Limb (tissue), 2 donors: ENCODE measurements around the gene ICE2.

Experiments
- DNase-seq, 2 donors: peaks; one replicate each; pipeline ENCODE4 v3.0.0-alpha.2; 2016; ENCODE audit errors: extremely low spot score in 2 of 2

ICE2 gene

DNA sequence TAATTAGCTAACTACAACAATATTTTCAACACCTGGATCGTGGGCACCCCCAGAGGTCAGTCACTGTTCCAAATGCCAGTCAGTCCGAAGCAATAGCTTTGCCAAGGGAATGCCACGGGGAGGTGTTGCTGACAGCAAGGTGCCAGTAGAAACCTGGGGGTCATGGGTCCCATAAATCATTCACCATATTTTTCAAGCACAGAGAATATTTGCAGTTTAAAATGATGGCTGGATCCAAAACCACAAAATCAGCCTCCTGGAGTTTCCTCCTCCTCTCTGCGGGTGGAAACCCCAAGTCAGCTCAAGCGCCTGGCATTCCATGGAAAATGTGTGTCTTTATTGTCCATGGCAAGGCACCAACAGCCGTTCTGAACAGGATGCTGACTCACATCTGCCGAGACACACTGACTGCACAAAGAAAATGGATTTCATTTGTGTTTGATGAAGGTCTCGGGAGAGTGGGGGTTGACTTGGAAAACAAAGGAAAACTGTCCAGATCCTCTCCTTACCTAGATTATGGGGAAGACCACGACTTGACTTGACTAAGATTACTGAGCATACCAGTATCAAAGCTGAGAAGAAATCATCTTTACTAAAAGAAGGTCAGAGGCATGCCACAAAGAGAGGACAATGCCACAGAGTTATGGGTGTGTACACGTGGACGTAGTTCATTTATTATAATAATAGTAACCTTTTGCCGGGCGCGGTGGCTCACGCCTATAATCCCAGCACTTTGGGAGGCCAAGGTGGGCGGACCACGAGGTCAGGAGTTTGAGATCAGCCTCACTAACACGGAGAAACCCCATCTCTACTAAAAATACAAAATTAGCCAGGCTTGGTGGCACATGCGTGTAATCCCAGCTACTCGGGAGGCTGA, 107.5 kb downstream of the ICE2 start:
- DNase-seq, result peak; percentile 75 to 82

DNA sequence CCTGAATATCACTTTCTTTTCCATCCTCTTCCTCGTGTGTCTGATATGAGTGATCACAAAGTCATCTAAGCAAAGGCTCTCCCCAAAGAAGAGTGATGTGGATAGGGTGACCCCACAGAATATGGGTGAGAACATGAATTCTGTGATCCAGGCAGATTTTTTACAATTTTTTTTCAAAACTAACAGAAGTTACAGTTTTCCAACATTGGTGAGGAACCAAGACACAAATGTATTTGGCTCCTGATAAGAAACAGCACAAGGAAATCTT, 108.1 kb downstream of the ICE2 start:
- DNase-seq, result no peak

DNA sequence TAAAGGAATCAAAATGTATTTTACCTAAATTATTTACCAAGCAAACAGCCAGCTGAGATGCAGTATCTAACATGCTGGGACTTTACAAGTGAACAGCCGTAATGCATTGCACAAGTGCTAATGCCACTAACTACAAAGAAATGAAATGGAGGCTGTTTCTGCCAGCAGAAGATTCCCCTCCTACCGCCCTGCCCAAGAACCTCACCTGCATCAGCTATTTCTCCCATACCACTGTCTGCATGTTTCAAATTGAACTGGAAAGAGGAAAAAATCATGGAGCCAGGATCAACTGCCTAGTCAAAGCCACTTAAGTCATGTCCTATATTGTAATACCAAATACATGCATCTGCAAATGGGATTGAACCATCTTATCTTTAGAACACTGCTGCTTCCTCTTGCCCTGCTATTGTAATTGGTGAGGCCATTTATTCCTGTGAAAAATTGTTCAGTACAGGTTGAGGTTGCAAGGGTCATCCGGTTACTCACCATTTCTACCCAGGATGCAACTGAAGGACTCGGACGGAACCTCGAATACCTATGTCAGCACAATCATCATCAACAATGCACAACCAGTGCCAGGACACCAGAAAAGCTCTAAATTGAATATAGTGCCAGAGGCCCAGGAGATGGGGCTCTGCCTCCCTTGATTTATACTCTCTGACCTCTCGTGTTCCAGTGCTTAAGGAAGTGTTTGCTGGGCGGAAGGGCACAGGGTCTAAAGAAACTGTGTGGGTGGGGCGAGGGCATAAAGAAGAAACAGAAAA, 108.7 kb downstream of the ICE2 start:
- DNase-seq, result no peak

DNA sequence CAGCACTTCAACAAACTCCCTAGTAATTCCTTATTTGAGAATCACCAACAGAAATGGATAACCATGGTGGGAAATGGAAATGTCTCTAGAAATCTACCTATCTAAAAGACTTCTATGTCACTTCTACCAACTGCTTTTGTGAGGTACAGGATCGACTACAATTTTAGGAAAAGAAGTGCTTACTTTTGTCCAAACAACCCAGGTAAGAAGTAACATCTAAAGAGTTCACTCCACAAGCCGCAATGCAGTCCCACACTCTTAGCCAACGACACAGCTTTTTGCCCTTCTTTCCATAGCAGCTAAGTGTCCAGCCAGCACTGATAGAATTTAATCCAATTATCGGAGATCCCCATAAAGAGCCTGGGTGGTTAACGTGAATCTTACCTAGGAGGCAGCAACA, 109.2 kb downstream of the ICE2 start:
- DNase-seq, result no peak
